GM18858 (cell line): ENCODE measurements around the gene RIOX2.

ENCODE experiments used
- ATAC-seq: cut with Tn5 transposase; IDR thresholded peaks from one replicate; pipeline ENCODE4 v1.9.1; 2021; ENCODE audit not compliant: unreplicated experiment

The RIOX2 gene

GRCh38 chr3:97956051-97956450 is 16.2 kb downstream of the RIOX2 start:
- ATAC-seq = no peak

- ATAC-seq = no peak
These were observed 17.9 kb downstream of the RIOX2 start for GRCh38 chr3:97954228-97954827.

DNA sequence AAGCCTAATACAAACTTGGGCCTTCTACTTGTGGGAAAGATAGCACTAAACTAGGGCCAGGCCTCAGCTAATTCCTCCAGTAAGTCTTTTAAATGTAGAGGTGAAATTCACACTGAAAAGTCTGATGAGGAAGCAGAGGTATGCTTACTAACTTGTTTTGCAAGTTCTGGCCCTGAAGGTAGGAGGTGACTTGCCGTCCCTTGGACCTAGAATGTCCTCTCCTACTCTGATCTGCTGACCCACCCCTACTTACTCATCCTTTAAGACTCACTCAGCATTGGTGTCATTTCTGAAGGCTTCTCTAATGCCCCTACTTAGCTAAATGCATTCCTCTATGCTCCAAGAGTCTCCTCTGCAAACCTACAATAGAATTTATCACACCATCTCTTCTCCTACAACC is 19.4 kb downstream of the RIOX2 start:
- no peak for ATAC-seq

DNA sequence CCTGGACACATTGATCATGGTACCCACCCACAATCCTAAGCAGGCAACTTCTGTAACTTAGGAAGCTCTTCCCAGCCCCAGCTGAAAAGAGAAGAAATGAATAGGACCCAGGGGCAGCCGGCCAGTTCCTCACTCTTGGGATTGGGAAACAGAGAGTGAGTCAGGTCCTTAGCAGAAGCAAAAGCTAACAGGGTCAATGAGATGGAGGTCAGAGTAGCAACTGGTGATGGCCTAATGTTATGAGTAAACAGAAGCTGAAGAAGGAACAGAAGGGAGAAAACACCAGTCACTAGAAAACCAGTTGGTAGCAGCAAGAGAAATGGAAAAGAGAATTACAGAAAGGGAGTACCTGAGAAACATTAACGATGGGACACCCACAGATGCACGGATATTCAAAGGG is 20.0 kb downstream of the RIOX2 start:
- ATAC-seq = no peak

- ATAC-seq = no peak
These were observed 21.9 kb downstream of the RIOX2 start for GRCh38 chr3:97950360-97950759.

- no peak for ATAC-seq
These were observed 22.5 kb downstream of the RIOX2 start for GRCh38 chr3:97949743-97950142.

GRCh38 chr3:97949110-97949485 is 23.1 kb downstream of the RIOX2 start:
- ATAC-seq = no peak

- ATAC-seq = no peak
These were observed 23.7 kb downstream of the RIOX2 start for GRCh38 chr3:97948351-97949109.

GRCh38 chr3:97942801-97943546 is 29.3 kb downstream of the RIOX2 start:
- ATAC-seq = no peak

GRCh38 chr3:97940034-97940433 is 32.2 kb downstream of the RIOX2 start:
- ATAC-seq = no peak

DNA sequence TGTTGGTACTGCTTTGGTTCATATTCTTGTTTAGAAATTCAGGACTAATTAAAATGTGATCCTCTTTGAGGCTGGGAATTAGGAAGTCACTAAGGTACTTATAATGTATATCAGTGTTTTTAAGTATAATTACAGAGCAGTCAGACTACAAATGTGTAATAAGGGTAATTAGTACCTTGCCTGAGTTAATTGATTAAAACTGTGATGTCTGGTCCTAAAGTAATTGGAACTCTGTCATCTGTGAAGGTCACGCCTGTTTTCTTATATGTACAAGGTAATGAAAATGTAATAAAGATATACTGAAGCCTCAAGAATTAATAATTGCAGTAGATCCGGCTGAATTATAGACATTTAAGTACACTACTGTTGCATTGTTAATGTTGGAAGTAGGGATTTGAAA is 32.8 kb downstream of the RIOX2 start:
- no peak for ATAC-seq

GRCh38 chr3:97938444-97938843 is 33.8 kb downstream of the RIOX2 start:
- ATAC-seq = no peak

GRCh38 chr3:97937205-97937604 is 35.0 kb downstream of the RIOX2 start:
- no peak for ATAC-seq

DNA sequence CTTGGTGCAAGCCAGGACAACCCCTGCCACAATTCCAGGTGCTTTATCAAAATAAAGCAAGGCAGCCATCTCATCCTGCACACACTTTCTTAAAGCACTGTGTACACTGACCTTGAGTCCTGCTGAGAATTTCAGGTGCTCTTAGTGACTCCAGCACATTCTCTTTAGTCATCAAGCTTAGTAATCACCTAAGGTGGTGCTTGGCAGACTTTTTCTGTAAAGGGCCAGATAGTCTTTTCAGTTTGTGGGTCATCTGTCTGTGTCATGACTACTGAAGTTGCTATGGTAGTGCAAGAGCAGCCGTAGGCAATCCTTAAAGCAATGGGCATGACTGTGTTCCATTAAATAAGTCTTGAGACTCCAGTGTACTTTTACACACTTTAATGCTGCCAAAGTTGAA is 36.4 kb downstream of the RIOX2 start:
- ATAC-seq = no peak

- no peak for ATAC-seq
These were observed 37.1 kb downstream of the RIOX2 start for GRCh38 chr3:97934980-97935695.

DNA sequence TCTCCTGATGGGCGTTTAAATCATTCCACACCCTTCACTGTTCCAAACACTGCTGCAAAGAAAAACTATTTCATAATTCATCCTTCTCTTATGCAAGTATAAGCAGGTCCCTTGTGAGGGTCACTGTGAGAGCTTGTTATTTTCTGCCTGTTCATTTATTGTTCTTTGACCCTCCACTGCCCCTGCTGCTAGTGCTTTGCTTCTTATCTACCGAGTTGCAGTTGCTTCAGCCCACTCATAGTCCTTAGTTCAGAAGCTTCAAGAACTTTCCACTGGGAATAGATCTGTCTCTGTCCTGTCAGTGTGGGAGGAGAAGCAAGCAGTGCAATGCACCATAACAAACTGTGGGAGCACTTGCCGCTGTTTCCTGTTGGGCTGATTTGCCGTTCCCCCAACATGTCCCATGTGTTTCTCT is 39.8 kb downstream of the RIOX2 start:
- ATAC-seq = no peak

GRCh38 chr3:97931218-97931617 is 41.0 kb downstream of the RIOX2 start:
- ATAC-seq = no peak

DNA sequence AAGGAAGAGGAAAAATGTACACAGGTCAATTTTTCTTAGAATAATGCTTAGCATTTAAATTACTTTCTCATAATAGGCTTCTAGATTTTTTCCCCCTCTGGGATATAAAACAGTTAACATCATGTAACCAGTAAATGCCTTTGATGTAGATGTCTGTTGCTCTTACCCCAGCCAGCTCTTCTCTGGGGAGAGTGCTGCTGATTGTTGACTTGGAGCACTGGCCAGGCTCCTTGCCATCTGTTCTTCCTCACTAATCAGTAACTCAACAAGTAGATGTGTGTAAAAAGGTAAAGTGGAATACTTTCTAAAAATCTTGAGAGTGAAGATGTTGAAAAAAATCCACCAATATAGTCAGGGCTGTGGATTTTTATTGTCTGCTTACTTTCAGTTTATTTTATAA is 42.2 kb downstream of the RIOX2 start:
- ATAC-seq = no peak

GRCh38 chr3:97928986-97929385 is 43.2 kb downstream of the RIOX2 start:
- ATAC-seq = no peak

- ATAC-seq = no peak
These were observed 44.5 kb downstream of the RIOX2 start for GRCh38 chr3:97927704-97928103.

DNA sequence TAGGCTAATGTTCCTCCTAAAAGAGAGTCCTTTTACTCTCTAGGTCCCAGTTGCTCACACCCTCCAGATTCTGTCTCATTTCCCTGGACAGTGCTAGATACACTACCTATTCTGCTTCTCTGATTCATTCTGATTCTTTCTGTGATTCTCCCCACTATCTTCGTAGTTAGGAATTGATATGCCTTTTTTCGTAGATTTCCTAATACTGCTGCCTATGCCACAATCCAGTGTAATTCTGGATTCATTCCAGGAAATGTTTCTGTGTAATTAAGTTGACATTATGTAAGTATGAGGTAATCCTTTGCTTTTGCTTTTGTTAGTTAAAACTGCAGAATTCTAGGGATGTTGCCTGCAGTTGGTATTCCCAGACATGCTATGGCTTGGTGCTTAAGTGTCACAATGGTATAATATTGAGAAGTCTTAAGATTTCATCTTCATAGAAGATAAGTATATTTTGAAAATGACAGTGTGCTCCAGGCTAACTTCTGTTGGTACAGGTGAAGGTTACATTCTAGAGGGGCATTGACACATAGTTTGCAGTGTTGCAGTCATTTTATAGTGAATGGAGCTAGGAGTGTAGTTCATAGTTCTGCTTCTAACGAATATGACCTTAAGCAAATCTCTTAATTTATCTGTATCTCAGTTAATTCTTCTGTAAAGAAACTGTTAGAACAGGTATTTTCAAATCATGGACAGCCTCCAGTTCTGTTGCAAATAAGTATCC is 54.3 kb downstream of the RIOX2 start:
- ATAC-seq = no peak
